IPS DF 19.7 (cell line): ENCODE measurements around the gene COA8.

ENCODE experiments used
- DNase-seq: peaks from one replicate; pipeline ENCODE4 v3.0.0-alpha.2; 2013; ENCODE audit warnings: low read depth, low spot score

Gene COA8

GRCh38 chr14:103562429-103563225 lies at the start of gene COA8, which contains the start of gene BAG5:
COA8 (plus strand) TSS chr14:103562960; CDS start chr14:103563002, 42 bp downstream.
BAG5 (minus strand) TSS chr14:103562657; CDS start chr14:103561164, 1,493 bp downstream.
- DNase-seq = no peak

- no peak for DNase-seq
Measured at GRCh38 chr14:103514596-103515421, 48.0 kb upstream of the COA8 start.

DNA sequence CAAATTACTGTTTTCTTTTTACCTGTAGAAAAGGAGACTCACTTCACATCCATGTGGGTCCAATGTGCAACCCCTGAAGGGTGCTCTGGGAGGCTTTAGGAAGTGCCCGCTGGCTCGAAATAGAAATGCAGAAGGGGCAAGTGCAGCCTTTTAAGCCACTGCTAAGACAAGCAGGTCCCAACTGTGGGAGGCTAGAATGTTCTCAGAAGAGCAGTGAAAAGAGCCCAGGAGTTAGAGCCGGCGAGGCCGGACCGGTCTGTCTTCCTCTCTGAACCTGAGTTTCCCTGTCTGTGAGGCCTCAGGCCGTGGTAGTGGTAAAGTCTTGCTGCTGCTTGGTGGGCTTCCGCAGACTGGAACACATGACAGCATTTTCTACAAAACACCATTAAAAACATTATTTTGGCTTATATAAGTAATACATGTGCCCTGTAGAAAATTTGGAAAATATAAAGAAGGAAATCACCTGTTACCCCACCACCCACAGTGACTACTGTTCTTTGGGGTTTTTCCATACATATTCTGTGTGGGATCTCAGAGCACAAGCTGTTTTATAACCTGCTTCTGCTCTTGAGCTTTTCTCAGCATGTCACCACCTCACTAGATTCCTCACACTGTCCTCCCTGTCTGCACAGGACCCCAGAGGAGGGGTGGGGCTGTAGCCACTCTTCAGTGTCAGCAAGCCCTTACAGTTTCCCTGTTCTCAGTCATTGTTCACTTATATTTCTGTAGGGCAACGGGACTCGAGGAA lies 46.2 kb upstream of the COA8 start:
- DNase-seq = no peak

- no peak for DNase-seq
Measured at GRCh38 chr14:103517174-103517566, 45.6 kb upstream of the COA8 start.

- no peak for DNase-seq
Measured at GRCh38 chr14:103517721-103518421, 44.9 kb upstream of the COA8 start.

- no peak for DNase-seq
Measured at GRCh38 chr14:103518422-103519042, 44.2 kb upstream of the COA8 start.

- no peak for DNase-seq
Measured at GRCh38 chr14:103519043-103519836, 43.5 kb upstream of the COA8 start.

GRCh38 chr14:103519837-103520212 lies 42.9 kb upstream of the COA8 start:
- no peak for DNase-seq

- no peak for DNase-seq
Measured at GRCh38 chr14:103520269-103520656, 42.5 kb upstream of the COA8 start.

- DNase-seq = no peak
Measured at GRCh38 chr14:103520657-103521437, 41.9 kb upstream of the COA8 start.

DNA sequence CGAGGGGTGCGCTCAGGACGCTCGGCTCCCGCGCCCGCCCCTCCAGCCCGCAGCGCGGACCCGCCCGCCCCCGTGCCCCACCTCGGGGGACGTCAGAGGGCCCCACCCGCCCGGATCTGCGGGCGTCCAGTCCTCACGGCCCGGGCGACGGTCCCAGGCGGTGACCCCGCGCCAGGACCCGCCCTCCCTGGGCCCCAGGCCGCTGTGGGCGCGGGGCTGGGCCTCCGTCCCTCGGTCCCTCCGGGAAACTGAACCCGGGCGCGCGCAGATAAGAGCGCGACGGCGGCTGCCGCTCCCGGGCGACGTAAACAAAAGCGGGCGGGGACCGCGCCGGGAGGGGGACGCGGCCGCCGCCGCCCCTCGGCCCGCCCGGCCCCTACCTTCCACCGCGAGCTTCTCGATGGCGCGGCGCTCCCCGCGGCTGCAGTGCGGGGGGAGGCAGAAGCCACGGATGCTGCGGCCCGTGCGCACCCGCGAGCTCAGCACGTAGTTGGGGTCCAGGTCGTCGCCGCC lies 41.3 kb upstream of the COA8 start:
- DNase-seq = no peak

DNA sequence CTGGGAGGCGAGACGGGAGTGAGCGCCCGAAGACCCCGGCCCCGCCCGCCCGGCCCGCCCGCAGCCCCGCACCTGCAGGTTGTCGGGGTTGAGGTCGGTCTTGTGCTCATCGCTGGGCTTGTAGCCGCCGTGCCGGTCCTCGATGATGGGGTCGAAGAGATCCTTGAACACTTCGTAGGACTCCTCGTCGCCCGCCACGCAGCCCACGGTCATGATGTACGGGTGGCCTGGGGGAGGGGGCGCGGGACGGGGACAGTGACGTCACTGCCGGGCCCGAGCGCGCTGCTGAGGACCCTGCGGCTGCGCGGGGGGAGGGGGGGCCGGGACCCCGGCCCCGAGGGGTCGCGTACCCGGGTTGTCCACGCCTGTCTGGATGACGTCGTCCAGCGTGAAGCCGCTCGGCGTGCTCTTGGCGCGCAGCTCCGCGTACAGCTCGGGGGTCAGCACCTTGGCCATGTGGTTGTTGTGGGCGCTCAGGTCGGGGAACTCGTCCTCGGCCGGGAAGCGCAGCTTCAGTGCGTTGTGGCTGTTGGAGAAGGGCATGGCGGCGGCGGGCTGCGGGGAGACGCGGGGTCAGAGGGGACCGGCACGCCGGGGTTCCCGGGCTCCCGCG lies 40.7 kb upstream of the COA8 start:
- DNase-seq = no peak

DNA sequence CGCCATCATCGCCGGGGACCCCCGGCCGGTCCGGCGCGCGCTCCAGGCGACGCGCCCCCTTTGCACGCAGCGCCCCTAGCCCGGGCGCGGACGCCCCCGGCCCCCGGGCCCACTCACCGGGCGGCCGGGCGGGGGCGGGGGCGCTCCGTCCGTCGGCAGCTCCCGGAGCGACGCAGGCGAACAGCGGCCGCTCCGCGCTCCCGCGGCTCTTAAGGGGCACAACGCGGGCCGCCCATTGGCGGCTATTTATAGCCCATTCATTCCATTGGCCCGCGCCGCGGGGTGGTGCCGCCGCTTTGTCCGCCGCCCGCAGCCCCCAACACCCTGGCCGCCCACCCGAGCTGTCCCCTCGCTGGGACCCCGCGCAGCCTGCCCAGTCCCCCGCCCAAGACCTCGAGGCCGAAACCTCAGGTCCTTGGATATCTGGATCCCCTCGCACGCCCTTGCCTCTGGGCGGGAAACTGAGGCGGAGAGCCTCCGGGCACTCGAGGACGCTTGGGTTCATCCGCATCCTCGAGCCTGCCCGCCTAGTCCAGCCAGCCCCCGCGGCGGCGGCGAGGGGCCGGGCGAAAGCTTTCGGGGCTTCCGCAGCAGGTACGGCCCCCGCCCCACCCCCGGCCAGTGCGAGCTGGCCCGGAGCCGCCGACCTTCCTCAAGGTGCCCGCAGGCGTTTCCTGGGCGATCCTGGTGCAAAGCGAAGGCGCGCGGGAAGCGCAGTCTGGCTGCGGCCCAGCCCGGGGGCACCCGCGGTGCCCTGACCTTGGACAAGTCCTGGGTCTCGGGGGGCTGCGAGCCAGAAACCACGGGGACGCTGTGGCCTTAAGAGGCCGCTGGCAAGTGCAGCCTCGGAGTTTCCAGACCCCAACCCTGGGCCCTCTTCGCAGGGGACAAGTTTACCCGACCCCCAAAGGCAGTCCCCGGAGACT lies 39.8 kb upstream of the COA8 start, which contains the start of gene CKB:
CKB (minus strand) TSS at position 182 of the 926 bp plus-strand sequence. CDS start 337 bp downstream, outside the sequence.
- no peak for DNase-seq

DNA sequence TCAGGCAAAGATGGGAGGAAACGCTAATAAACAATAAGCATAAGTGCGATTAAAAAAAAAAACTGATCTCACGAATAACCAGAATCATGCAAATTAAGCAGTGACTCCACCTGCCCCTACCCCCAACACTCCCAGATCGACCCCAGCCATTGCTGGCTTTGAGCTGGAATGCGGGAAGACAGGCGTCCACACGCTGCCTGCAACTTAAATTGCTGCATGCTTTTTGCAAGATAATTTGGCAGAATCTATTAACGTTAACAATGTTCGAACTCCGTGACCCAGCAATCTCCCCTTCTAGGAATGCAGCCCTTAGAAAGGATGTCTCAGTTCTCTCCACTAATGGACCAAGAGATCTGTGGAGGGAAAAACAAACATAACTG lies 39.2 kb upstream of the COA8 start:
- no peak for DNase-seq

GRCh38 chr14:103524002-103524935 lies 38.5 kb upstream of the COA8 start:
- DNase-seq = no peak
